Measurements from ENCODE around the gene RANBP3L.
A peak's percentile ranks its signal among the peaks of the same experiment; 100 is the strongest.
"Not testable (repeated sequence)": the region's sequence is repeated elsewhere in the genome, so short reads cannot be mapped to it uniquely, and the experiment has no call there.

Gene RANBP3L

GRCh38 chr5:36297653-36298052, 4.0 kb downstream of the RANBP3L start:
- Mint-ChIP-seq H3K4me1 (peaks cover 35% of the 10 kb centered on the region), H3K9me3 (no peaks in the 10 kb centered on the region), H3K36me3 (ENCODE audit: low read depth) (no peaks in the 10 kb centered on the region), H3K27me3 (ENCODE audit: low read depth) (no peaks in the 10 kb centered on the region), H3K4me3 (no peak overlapping the region), H3K27ac (no peak overlapping the region)
- TF ChIP-seq, protein P1, sequence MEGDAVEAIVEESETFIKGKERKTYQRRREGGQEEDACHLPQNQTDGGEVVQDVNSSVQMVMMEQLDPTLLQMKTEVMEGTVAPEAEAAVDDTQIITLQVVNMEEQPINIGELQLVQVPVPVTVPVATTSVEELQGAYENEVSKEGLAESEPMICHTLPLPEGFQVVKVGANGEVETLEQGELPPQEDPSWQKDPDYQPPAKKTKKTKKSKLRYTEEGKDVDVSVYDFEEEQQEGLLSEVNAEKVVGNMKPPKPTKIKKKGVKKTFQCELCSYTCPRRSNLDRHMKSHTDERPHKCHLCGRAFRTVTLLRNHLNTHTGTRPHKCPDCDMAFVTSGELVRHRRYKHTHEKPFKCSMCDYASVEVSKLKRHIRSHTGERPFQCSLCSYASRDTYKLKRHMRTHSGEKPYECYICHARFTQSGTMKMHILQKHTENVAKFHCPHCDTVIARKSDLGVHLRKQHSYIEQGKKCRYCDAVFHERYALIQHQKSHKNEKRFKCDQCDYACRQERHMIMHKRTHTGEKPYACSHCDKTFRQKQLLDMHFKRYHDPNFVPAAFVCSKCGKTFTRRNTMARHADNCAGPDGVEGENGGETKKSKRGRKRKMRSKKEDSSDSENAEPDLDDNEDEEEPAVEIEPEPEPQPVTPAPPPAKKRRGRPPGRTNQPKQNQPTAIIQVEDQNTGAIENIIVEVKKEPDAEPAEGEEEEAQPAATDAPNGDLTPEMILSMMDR (IDR thresholded peaks at IDR 0.05; ENCODE audit: unreplicated experiment in 3 of 3) = no peak

DNA sequence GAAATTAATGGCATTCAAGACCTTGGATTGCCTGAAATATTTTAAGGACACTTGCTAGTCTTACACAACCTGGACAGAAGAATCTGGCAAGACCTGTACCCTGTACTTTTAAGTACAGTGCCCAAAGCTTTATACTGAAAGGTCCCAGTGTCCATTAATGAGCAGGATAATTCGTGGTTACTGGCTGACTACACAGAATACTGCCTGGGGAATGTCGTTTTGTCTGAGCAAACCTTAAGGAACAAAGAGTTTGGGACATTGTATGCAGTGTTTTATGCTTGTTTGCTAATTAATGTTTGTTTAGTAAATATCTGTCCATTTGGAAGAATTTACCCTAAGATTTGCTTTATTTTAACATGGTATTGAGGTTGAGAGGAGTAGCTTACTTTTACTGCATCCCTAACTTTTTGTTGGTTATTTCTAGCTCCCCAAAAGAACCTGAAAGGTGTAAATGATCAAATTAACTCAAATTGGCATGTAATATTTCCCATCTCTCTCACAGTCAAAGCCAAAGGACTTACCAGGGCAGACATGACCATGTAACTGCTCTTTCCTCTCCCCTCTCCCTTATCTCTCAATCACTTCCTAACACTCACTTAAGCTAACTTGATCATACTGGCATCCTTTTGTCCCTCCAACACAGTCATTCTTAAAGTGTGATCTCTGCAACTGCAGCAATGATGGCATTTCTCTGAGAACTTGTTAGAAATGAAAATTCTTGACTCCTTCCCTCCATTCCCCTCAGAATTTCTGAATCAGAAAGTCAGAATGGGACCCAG, 15.7 kb downstream of the RANBP3L start:
- TF ChIP-seq, protein P1 (IDR thresholded peaks at IDR 0.05; ENCODE audit: unreplicated experiment in 3 of 3) = no peak
- Mint-ChIP-seq H3K27me3 (ENCODE audit: low read depth) (no peaks in the 10 kb centered on the region), H3K9me3 (peaks cover 2% of the 10 kb centered on the region), H3K36me3 (ENCODE audit: low read depth) (no peaks in the 10 kb centered on the region), H3K4me3 (no peak overlapping the region), H3K27ac (no peak overlapping the region), H3K4me1 (no peaks in the 10 kb centered on the region)

DNA sequence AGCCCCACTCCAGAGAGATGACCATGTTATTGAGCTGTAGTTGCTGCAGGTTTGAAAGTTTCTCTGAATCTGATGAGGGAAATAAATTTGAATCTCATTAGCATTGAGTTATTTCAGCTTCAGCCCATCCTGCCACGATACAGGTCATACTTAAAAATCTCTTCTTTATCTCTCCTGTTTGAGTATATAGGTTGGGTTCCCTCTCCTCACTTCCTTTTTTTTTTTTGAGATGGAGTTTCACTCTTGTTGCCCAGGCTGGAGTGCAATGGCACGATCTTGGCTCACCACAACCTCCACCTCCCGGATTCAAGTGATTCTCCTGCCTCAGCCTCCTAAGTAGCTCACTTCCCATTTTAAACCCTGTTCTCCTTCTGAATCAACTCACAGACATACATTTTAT, 17.9 kb downstream of the RANBP3L start:
- not testable (repeated sequence) for H3K27me3 Mint-ChIP-seq (ENCODE audit: low read depth); H3K4me1 Mint-ChIP-seq; H3K4me3 Mint-ChIP-seq; H3K36me3 Mint-ChIP-seq (ENCODE audit: low read depth); H3K9me3 Mint-ChIP-seq
- peak overlapping the region in 1 of 3 experiments; percentile 50 for H3K27ac Mint-ChIP-seq

- Mint-ChIP-seq H3K9me3 (no peaks in the 10 kb centered on the region), H3K27ac (no peak overlapping the region), H3K4me1 (no peaks in the 10 kb centered on the region), H3K36me3 (ENCODE audit: low read depth) (no peaks in the 10 kb centered on the region), H3K4me3 (no peak overlapping the region), H3K27me3 (ENCODE audit: low read depth) (no peaks in the 10 kb centered on the region)
- TF ChIP-seq, protein P1 (IDR thresholded peaks at IDR 0.05; ENCODE audit: unreplicated experiment in 3 of 3) = no peak
Measured at GRCh38 chr5:36281626-36282025, 20.1 kb downstream of the RANBP3L start.

- H3K27me3 Mint-ChIP-seq (ENCODE audit: low read depth) = no peaks in the 10 kb centered on the region
- TF ChIP-seq, protein P1 (IDR thresholded peaks at IDR 0.05; ENCODE audit: unreplicated experiment in 3 of 3) = no peak
- no peaks in the 10 kb centered on the region for H3K36me3 Mint-ChIP-seq (ENCODE audit: low read depth)
- no peaks in the 10 kb centered on the region for H3K9me3 Mint-ChIP-seq
- H3K27ac Mint-ChIP-seq = no peak overlapping the region
- peaks cover 4% of the 10 kb centered on the region for H3K4me1 Mint-ChIP-seq
- H3K4me3 Mint-ChIP-seq = no peak overlapping the region
Measured at GRCh38 chr5:36279054-36279698, 22.5 kb downstream of the RANBP3L start.

GRCh38 chr5:36277521-36278176, 24.1 kb downstream of the RANBP3L start:
- H3K27me3 Mint-ChIP-seq (ENCODE audit: low read depth) = no peaks in the 10 kb centered on the region
- H3K9me3 Mint-ChIP-seq = no peaks in the 10 kb centered on the region
- TF ChIP-seq, protein P1 (IDR thresholded peaks at IDR 0.05; ENCODE audit: unreplicated experiment in 3 of 3) = no peak
- H3K4me1 Mint-ChIP-seq = peaks cover 6% of the 10 kb centered on the region
- no peaks in the 10 kb centered on the region for H3K36me3 Mint-ChIP-seq (ENCODE audit: low read depth)
- no peak overlapping the region for H3K4me3 Mint-ChIP-seq
- H3K27ac Mint-ChIP-seq = no peak overlapping the region
